MM.1S (cell line): ENCODE data around the gene XKRX.

Source experiments
- DNase-seq: peaks from one replicate; pipeline ENCODE4 v3.0.0-alpha.2; 2015
- H2AFZ ChIP-seq: fragments of 300-600 bp; sonication (generic); 2 replicates; pipeline ENCODE4 v1.6.0; 2016; ENCODE audit warnings: antibody characterized with exemption, low read length
- H3F3A ChIP-seq: fragments of 300-600 bp; sonication (generic); 2 replicates; pipeline ENCODE4 v1.6.1; 2016; ENCODE audit warnings: mild to moderate bottlenecking, antibody characterized with exemption, low read length, moderate library complexity, mixed read lengths; ENCODE audit not compliant: insufficient read depth
- H3K27ac ChIP-seq: fragments of 300-600 bp; sonication (generic); 2 replicates; pipeline ENCODE4 v1.5.1; 2016; ENCODE audit warnings: mild to moderate bottlenecking, low read length
- H3K27me3 ChIP-seq: fragments of 300-600 bp; sonication (generic); replicated peaks from 2 replicates; pipeline ENCODE4 v1.6.0; 2016; ENCODE audit warnings: low read length; ENCODE audit not compliant: insufficient read depth
- H3K36me3 ChIP-seq: fragments of 300-600 bp; sonication (generic); replicated peaks from 2 replicates; pipeline ENCODE4 v1.6.1; 2016; ENCODE audit warnings: mild to moderate bottlenecking, low read length, mixed read lengths; ENCODE audit not compliant: insufficient read depth
- H3K4me1 ChIP-seq: fragments of 300-600 bp; sonication (generic); 2 replicates; pipeline ENCODE4 v1.6.1; 2016; ENCODE audit warnings: low read length, mixed read lengths
- H3K4me2 ChIP-seq: fragments of 300-600 bp; sonication (generic); 2 replicates; pipeline ENCODE4 v1.6.0; 2016; ENCODE audit warnings: low read depth, low read length
- H3K4me3 ChIP-seq: fragments of 300-600 bp; sonication (generic); 2 replicates; pipeline ENCODE4 v1.5.1; 2016; ENCODE audit warnings: low read length, mixed read lengths
- H3K79me2 ChIP-seq: fragments of 300-600 bp; sonication (generic); 2 replicates; pipeline ENCODE4 v1.6.1; 2016; ENCODE audit warnings: mixed run types, low read length, mixed read lengths
- H3K9ac ChIP-seq: fragments of 300-600 bp; sonication (generic); 2 replicates; pipeline ENCODE4 v1.6.1; 2016; ENCODE audit warnings: low read length, mixed read lengths
- H3K9me2 ChIP-seq: fragments of 300-600 bp; sonication (generic); replicated peaks from 2 replicates; pipeline ENCODE4 v1.6.1; 2016; ENCODE audit warnings: mild to moderate bottlenecking, low read length, mixed read lengths; ENCODE audit not compliant: insufficient read depth
- H3K9me3 ChIP-seq: fragments of 300-600 bp; sonication (generic); replicated peaks from 2 replicates; pipeline ENCODE4 v1.6.1; 2016; ENCODE audit warnings: mild to moderate bottlenecking, low read length, mixed read lengths; ENCODE audit not compliant: insufficient read depth
- H4K20me1 ChIP-seq: fragments of 300-600 bp; sonication (generic); 2 replicates; pipeline ENCODE4 v1.6.1; 2016; ENCODE audit warnings: mild to moderate bottlenecking, low read length, moderate library complexity, mixed read lengths; ENCODE audit not compliant: insufficient read depth
- EZH2 ChIP-seq: fragments of 300-600 bp; sonication (generic); optimal IDR thresholded peaks from 2 replicates; pipeline ENCODE3; 2017; ENCODE audit warnings: low read depth, mild to moderate bottlenecking, antibody characterized with exemption, low read length, mixed read lengths
- EZH2phosphoT487 ChIP-seq: fragments of 300-600 bp; sonication (generic); IDR thresholded peaks from 2 replicates; pipeline ENCODE4 v1.6.1; 2018; ENCODE audit warnings: antibody characterized with exemption, low read length
- TF ChIP-seq, protein P1 (sequence below): fragments of 300-600 bp; sonication (generic); IDR thresholded peaks from 2 replicates; pipeline ENCODE4 v1.5.1; 2016; ENCODE audit warnings: antibody characterized with exemption, low read length, mixed read lengths

The XKRX gene

DNA sequence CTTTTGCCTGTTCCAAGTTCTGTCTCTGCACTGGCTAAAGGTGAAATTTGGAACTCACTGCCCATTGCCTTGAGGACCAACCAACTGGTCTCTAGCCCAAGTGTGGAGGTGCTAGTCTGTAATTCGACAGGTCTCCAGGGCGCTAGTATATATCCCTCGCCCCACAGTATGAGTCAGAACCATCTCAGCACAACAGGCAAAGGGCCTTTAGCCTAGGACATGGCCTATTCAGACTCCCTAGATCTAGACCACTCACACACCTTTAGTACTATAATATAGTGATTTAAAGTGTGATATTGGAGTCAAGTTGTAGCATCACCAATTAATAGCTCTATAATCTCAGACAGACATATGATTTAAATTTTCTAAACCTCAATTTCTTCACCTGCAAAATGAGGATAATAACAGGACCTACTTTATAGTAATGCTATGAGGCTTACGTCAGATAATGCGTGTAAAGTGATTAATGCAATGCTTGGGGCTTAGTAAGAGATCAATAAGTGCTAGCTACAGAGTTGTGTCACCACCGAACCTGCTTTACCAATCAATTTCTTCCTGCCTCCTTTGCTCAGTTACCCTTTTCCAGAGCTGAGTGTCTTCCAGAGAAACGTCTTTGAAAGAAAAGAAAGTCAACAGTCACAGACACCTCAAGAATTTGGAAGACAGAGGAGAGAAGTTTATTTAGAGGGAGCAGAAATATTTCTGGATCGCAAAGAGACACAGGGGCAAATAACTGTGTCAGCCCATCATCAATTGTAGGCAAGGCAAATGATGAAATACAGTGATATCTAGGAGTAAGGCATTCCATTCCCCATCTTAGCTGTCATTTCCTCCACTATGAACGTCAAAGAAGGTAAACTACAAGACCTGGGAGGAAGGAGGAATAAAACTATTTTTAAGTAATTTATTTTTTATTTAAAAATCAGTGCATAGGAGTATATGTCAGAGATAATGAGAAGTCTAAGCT lies 56.8 kb downstream of the XKRX start:
- Histone ChIP-seq H4K20me1 (no peaks in the 10 kb centered on the region), H3K4me1 (peaks cover 8% of the 10 kb centered on the region; the same call in 1 of the 2 replicates), H3K27ac (no peak overlapping the region), H3K27me3 (no peaks in the 10 kb centered on the region), H3F3A (peaks cover 3% of the 10 kb centered on the region; the same call in 1 of the 2 replicates), H3K4me3 (no peak overlapping the region), H3K36me3 (no peaks in the 10 kb centered on the region), H2AFZ (no peak overlapping the region), H3K9ac (no peak overlapping the region), H3K9me3 (no peaks in the 10 kb centered on the region), H3K9me2 (no peaks in the 10 kb centered on the region), H3K79me2 (no peaks in the 10 kb centered on the region), H3K4me2 (no peak overlapping the region)
- no peak for TF ChIP-seq EZH2
- TF ChIP-seq, protein P1, sequence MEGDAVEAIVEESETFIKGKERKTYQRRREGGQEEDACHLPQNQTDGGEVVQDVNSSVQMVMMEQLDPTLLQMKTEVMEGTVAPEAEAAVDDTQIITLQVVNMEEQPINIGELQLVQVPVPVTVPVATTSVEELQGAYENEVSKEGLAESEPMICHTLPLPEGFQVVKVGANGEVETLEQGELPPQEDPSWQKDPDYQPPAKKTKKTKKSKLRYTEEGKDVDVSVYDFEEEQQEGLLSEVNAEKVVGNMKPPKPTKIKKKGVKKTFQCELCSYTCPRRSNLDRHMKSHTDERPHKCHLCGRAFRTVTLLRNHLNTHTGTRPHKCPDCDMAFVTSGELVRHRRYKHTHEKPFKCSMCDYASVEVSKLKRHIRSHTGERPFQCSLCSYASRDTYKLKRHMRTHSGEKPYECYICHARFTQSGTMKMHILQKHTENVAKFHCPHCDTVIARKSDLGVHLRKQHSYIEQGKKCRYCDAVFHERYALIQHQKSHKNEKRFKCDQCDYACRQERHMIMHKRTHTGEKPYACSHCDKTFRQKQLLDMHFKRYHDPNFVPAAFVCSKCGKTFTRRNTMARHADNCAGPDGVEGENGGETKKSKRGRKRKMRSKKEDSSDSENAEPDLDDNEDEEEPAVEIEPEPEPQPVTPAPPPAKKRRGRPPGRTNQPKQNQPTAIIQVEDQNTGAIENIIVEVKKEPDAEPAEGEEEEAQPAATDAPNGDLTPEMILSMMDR: no peak
- TF ChIP-seq EZH2phosphoT487: no peak
- DNase-seq: no peak

DNA sequence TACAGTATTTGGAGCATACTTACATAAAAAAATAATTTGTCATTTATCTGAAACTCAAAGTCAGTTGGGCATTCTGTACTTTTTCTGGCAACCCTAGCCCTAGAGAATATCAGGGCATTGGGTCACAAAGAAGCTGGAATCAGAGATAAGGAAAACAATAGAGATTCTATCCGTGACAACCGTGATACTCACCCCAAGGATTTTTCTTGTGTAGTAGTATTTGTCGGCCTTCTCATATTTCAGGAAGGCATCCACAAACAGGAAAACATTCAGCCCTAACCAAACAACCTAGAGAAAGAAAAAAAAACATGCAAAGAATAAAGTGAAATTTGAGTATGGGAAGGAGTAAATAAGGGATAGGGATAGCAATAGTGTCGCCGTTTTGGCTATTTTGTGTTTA lies 58.2 kb downstream of the XKRX start:
- Histone ChIP-seq H3K4me3 (no peak overlapping the region), H3F3A (peaks cover 3% of the 10 kb centered on the region; the same call in 1 of the 2 replicates), H4K20me1 (no peaks in the 10 kb centered on the region), H3K9me3 (no peaks in the 10 kb centered on the region), H2AFZ (no peak overlapping the region), H3K9ac (no peak overlapping the region), H3K36me3 (no peaks in the 10 kb centered on the region), H3K27ac (no peak overlapping the region), H3K27me3 (no peaks in the 10 kb centered on the region), H3K79me2 (no peaks in the 10 kb centered on the region), H3K9me2 (no peaks in the 10 kb centered on the region), H3K4me2 (no peak overlapping the region), H3K4me1 (peaks cover 8% of the 10 kb centered on the region; the same call in 1 of the 2 replicates)
- DNase-seq: no peak
- TF ChIP-seq, protein P1: no peak
- TF ChIP-seq EZH2phosphoT487 (no peak), EZH2 (no peak)

DNA sequence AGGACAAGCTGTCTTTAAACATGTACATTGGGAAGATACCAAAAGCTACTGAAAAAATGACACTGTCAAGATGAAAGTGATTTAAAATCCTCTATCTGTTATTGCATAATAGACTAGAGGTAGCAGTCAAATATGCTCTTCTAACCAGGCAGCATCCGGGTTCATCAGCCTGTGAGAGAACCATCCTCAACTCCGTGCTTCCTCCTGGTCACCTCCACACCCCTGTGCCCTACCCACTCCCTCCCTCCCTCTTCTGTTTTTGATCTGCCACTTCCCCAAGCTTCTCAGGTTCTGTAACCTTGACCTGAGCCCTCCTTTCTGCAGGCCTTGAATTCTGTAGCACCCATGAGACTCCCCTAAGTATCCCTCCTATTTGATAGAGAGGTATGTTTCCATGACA lies 60.4 kb downstream of the XKRX start:
- no peak for TF ChIP-seq EZH2phosphoT487
- no peak for TF ChIP-seq EZH2
- TF ChIP-seq, protein P1: no peak
- Histone ChIP-seq H4K20me1 (no peaks in the 10 kb centered on the region), H3K4me1 (no peaks in the 10 kb centered on the region)

More for the DNA sequence above, 60.4 kb downstream of the XKRX start:
- Histone ChIP-seq H3F3A (no peaks in the 10 kb centered on the region), H3K9me2 (no peaks in the 10 kb centered on the region), H3K4me2 (no peak overlapping the region), H3K27me3 (no peaks in the 10 kb centered on the region), H3K27ac (no peak overlapping the region), H3K4me3 (no peak overlapping the region), H2AFZ (no peak overlapping the region), H3K9me3 (no peaks in the 10 kb centered on the region), H3K36me3 (no peaks in the 10 kb centered on the region), H3K9ac (no peak overlapping the region), H3K79me2 (no peaks in the 10 kb centered on the region)
- no peak for DNase-seq
